HG03108 (cell line): Measurements from ENCODE around the gene SLCO3A1.
"Not testable (repeated sequence)": the region's sequence is repeated elsewhere in the genome, so short reads cannot be mapped to it uniquely, and the experiment has no call there.

ENCODE experiments used
- ATAC-seq: cut with Tn5 transposase; IDR thresholded peaks from one replicate; pipeline ENCODE4 v1.9.1; 2021; ENCODE audit warnings: moderate library complexity; ENCODE audit not compliant: unreplicated experiment

Gene SLCO3A1

GRCh38 chr15:92028389-92028724, 174.8 kb downstream of the SLCO3A1 start:
- no peak for ATAC-seq

- no peak for ATAC-seq
Observed at GRCh38 chr15:92029767-92030166, 176.3 kb downstream of the SLCO3A1 start.

DNA sequence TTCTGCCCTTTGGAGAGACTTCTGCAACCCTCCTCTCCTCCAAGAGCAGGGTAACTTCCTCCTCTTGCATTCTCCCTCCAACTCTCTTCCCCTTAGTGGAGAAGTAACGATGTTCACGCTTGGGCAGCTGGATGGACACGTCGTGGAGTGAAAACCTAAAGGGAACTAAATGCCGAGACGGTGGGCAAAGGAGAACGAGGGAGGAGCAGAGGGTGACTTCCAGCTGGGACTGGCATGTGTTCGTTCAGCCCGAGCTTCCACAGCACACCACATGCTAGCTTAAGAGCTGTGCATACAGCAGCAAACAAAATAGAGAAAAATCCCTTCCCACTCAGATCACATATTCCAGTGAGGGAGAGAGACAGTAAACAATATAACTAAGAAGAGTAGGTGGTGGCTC, 179.8 kb downstream of the SLCO3A1 start:
- no peak for ATAC-seq

DNA sequence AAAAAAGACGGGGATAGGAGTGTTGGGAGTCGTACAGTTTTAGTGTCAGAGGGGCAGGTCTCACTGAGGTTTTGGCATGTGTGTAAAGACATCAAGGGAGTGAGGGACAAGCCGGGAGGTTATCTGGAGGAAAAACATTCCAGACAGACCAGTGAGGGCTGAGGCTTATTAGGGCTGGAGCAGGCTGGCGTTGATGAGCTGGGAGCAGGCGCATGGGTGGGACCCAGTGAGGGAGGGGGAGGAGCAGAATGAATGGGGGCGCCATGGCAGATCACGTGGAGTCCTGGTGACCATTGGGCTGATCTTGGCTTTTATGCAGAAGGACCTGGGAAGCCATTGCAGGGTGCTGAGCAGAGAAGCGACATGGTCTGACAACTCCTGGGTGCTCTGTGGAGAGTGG, 180.2 kb downstream of the SLCO3A1 start:
- ATAC-seq: no peak

- ATAC-seq: no peak
Observed at GRCh38 chr15:92034227-92034626, 180.7 kb downstream of the SLCO3A1 start.

DNA sequence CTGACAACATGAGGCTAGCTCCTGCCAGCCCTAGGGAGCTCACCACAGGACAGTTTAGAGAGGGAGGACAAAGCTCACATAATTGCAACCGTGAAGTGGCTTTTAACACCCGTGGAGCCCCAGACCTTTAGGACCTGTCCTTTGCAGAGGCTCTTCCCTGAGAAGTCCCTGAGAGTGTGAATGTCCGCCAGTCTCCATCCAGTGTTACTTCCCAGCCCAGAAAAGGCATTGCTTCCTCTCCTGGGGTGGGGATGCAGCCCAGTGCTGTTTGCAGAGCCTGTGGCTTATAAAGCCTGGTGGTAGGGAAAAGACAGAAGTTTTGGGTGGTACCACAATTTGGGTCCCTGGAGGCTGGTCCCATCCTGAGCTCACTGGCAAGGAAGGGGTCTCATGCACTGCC, 182.0 kb downstream of the SLCO3A1 start:
- ATAC-seq: no peak

- ATAC-seq: no peak
Observed at GRCh38 chr15:92035961-92036360, 182.5 kb downstream of the SLCO3A1 start.

GRCh38 chr15:92037491-92037890, 184.0 kb downstream of the SLCO3A1 start:
- no peak for ATAC-seq

DNA sequence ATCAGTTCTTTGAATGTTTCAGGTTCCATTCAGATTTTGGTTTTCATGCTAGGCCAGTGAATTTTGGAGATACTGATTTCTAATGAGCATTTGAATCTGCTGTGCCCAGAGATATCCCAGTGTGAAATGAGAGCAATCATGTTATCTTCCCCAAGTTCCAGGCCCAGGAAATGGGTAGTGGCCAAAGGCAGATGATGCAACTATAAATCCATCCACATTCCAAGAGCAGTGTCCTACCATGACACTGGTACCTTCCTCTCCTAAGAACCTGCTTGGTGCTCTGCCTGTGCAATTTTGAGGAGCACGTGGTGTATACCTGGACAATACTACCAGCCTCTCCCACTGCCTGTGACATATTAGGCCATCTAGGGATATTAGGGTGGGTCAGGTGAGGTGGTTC, 186.8 kb downstream of the SLCO3A1 start:
- no peak for ATAC-seq

GRCh38 chr15:92041371-92041770, 187.9 kb downstream of the SLCO3A1 start:
- ATAC-seq: no peak

GRCh38 chr15:92043283-92043682, 189.8 kb downstream of the SLCO3A1 start:
- ATAC-seq: no peak

DNA sequence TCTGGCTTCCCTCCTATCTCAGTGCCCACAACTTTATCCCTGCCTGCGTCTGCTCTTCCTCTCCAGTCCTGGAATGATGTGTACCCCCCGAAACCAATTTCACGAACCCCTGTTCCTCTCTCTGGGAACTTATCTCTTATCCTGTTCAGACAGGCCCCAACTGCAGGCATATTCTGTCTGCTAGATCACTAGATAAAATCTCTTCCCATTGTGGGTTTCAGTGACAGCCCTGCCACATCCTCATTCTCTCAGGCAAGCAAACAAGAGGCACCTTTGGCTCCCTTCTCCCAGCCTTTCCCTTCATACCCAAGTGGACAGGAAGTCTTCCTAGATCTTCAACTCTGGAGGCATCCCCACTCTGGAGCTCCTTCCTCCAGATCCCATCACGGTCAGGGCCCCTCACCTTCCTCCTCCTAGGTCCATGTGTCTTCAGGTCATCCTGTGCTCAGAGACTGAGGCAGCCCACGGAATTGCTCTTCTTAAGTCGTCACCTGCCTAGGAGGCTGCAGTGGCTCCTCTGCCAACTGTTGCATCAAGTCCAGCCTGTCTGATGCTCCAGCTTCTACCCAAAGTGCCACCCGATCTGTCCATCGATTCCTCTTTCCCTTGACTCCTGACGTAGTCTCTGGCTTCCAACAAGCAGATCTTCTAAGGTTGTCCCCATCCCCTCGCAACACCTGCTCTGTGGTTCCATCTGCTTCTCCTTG, 190.8 kb downstream of the SLCO3A1 start:
- ATAC-seq: no peak

- no peak for ATAC-seq
Observed at GRCh38 chr15:92047900-92048299, 194.4 kb downstream of the SLCO3A1 start.

- no peak for ATAC-seq
Observed at GRCh38 chr15:92048739-92049138, 195.2 kb downstream of the SLCO3A1 start.

- no peak for ATAC-seq
Observed at GRCh38 chr15:92049290-92049989, 195.9 kb downstream of the SLCO3A1 start.

- no peak for ATAC-seq
Observed at GRCh38 chr15:92050220-92050898, 196.9 kb downstream of the SLCO3A1 start.

DNA sequence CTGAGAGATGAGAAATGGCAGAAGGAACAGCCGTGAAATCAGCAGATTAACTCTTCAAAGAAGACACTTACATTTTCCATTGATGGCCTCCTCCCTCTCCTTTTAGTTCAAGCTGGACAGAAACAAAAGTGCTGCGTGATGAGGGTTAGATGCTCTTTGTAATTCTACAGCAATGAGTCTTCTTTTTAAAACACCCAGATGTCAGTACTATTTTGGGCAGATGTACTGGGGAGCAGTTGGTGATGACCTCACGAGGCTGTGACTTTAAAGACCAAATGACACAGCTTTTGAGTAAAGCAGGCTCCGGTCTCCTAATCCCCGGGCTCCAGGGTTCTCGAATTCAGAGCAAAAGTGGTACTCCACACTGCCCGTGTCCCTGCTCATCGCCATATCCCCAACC, 198.2 kb downstream of the SLCO3A1 start:
- ATAC-seq: no peak

DNA sequence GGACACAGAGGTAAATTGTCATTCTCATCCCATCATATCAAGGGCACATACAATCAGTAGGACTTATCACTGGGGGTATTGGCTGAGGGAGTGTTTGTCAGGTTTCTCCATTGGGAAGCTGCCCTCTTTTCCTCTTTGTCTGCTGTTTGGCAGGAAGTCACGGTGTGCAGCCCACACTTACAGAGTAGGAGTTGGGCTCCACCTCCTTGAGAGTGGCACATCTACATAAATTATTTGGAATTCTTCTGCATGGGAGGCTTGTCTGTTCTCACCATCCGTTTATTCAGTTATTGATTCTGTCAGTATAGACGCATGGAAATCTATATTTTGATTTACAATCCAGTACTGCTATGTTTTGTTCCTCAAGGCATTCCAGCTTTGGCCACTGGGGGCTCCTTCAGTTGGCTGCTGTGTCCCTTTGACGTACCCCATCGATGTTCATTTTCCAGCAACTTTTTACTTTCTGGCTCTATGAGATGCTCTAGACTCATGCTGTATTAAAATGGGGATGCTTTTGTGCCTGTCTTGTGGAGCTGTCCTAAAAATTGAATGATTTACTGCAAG, 200.3 kb downstream of the SLCO3A1 start:
- ATAC-seq: no peak

GRCh38 chr15:92056875-92057274, 203.4 kb downstream of the SLCO3A1 start:
- no peak for ATAC-seq

DNA sequence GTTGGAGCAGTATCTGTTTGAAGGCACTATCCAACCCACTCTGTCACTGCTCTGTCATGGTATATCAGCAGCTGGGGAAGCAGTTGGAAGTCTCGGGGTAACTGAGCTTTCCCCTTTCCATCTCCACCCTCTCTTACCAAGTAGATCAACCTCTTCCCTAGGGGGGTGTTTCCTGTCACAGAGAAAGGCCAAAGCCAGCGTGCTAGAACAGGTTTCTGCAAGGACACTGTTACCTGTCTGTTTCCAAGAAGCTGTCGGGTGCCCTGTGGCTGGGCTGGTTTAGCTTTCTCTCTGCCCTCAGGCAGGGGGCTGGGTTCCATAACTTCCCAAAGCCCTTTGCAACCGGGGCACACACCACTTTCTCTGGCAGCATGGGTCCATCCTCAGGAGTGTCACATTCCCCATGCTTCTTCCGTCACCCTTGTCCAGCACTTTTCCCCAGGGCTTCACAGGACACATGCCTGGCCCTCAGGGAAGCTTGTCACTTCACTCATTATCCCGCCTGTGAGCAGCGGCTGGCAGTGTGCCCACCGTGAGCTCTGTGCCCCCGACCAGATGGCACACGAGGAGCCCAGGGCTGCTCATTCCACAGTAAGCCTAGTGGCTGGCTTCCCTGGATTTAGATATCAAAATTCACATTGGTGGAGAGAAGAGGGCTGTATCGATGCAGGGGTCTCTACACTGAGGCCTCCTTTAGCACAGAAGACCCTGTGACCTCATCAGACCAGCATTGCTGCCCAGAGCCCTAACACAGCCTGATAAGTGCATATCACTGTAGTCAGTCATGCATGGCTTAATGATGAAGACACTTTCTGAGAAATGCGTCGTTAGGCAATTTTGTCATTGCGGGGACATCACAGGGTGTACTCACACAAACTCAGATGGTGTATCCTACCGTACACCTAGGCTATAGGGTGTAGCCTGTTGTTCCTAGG, 205.8 kb downstream of the SLCO3A1 start:
- ATAC-seq: no peak

DNA sequence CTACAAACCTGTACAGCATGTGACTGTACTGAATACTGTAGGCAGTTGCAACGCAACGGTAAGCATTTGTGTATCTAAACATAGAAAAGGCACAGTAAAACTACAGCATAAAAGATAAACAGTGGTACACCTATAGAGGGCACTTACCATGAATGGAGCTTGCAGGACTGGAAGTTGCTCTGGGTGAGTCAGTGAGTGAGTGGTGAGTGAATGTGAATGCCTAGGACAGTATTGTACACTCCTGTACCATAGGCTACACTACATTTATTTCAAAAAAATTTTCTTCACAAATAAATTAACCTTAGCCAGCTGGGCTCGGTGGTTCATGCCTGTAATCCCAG, 206.4 kb downstream of the SLCO3A1 start:
- ATAC-seq: not testable (repeated sequence)
